Vagina (tissue), 2 donors: ENCODE measurements around the gene BUD31. TPM values are rescaled to one million over a fixed set of nuclear protein-coding genes. Genes with fewer than 3 reads are reported as not detected.
A peak's percentile ranks its signal among the peaks of the same experiment; 100 is the strongest.

Source experiments
- DNase-seq, 2 donors: peaks; one replicate each; pipeline ENCODE4 v3.0.0-alpha.2; 2017; ENCODE audit errors: extremely low spot score in 2 of 2
- H3K27ac ChIP-seq: fragments of 200-600 bp; sonication (generic); one replicate; pipeline ENCODE4 v1.5.1; 2019
- H3K27me3 ChIP-seq: fragments of 200-600 bp; sonication (generic); one replicate; pipeline ENCODE4 v1.5.1; 2019
- H3K36me3 ChIP-seq, 2 donors: fragments of 200-600 bp; sonication (generic); one replicate each; pipeline ENCODE4 v1.5.1; 2017 to 2019
- H3K4me1 ChIP-seq: fragments of 200-600 bp; sonication (generic); one replicate; pipeline ENCODE4 v1.5.1; 2019
- H3K4me3 ChIP-seq, 2 donors: fragments of 200-600 bp; sonication (generic); 1 replicate in 1 of 2; 2 replicates in 1 of 2; pipeline ENCODE4 v1.5.1; 2016 to 2019
- H3K9me3 ChIP-seq: fragments of 200-600 bp; sonication (generic); one replicate; pipeline ENCODE4 v1.5.1; 2019
- CTCF ChIP-seq, 3 experiments: fragments of 450-650 bp in 2 of 3; fragments of 200-600 bp in 1 of 3; sonication (generic) in 1 of 3; IDR thresholded peaks; one replicate each; pipeline ENCODE4 v1.5.1; 2017 to 2019; ENCODE audit warnings: antibody characterized with exemption in 3 of 3, mild to moderate bottlenecking in 2 of 3, moderate library complexity in 2 of 3
- POLR2A ChIP-seq, 2 donors: fragments of 450-650 bp; IDR thresholded peaks; one replicate each; pipeline ENCODE4 v1.6.1; 2017; ENCODE audit warnings: antibody characterized with exemption in 2 of 2, mild to moderate bottlenecking in 2 of 2, moderate library complexity in 2 of 2
- POLR2AphosphoS5 ChIP-seq, 2 donors: sonication (generic); formaldehyde crosslinking; IDR thresholded peaks; one replicate each; pipeline ENCODE4 v1.9.0; 2017; ENCODE audit warnings: antibody characterized with exemption in 2 of 2, mild to moderate bottlenecking in 2 of 2, low read depth in 1 of 2; ENCODE audit not compliant: insufficient read depth in 1 of 2
- intact Hi-C: fragments of 100-400 bp; cut with DNase I; formaldehyde crosslinking; loops from one replicate; pipeline ENCODE4 v1.15.1; 2023
- total RNA-seq: library from RNA; depleted of rRNA; stranded (reverse); fragments of >200 nt; gene quantifications from one replicate; pipeline ENCODE4 v1.2.3, GENCODE V29; 2016

Gene BUD31
- total RNA-seq, 1 donor from 2014 or later, result 52.3 TPM

DNA sequence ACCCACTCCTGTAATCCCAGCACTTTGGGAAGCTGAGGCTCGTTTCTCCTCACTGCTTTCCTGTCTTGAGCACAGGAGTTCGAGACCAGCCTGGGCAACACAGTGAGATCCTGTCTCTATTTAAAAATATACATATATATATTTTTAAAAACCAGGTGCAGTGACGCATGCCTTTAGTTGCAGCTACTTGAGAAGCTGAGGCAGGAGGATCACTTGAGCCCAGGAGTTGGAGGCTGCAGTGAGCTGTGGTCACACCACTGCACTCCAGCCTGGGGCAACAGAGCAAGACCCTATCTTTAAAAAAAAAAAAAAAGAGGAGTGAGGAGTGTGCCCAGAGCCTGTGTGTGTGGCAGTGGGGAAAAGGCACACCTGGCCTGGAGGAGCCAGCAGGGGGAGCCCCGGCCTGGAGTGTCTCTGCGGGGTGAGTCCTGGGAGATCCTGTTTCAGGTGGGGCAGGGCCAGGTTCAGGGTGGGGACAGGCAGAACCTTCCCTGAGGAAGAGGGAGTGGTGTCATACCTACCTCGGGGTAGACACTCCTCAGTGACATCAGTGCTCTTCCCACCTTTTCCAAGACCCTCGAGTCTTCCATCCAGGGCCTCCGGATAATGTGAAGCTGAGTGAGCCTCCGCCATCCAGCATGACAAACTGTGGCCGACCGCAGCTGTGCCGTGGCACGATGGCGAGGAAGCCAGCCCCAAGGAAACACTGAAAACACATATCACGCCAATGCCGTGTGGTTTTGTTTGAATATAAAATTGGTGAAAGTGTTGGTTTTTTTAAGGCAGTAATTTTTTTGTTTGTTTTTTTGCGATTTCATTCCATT lies 43.2 kb upstream of the BUD31 start:
- Histone ChIP-seq H3K36me3 (peaks cover 0 to 60% of the 10 kb centered on the region in 2 donors), H3K27ac (no peak overlapping the region)

GRCh38 chr7:99366646-99367045 lies 42.1 kb upstream of the BUD31 start:
- peaks cover 0 to 51% of the 10 kb centered on the region in 2 donors for H3K36me3 ChIP-seq
- intact Hi-C loops, result no loop called here

More for the DNA sequence above, 43.2 kb upstream of the BUD31 start:
- TF ChIP-seq POLR2AphosphoS5 (IDR thresholded peaks at IDR 0.05; ENCODE audit: insufficient read depth in 1 of 2, low read depth in 1 of 2) (peak in 1 of 2 donors; percentile 23), POLR2A (IDR thresholded peaks at IDR 0.05) (no peak), CTCF (IDR thresholded peaks at IDR 0.05) (peak; percentile 25 to 36 (median 35))
- intact Hi-C loops, result no loop called here
- no peak for DNase-seq
- no peak overlapping the region for H3K4me3 ChIP-seq
- H3K27me3 ChIP-seq, result no peaks in the 10 kb centered on the region
- no peaks in the 10 kb centered on the region for H3K9me3 ChIP-seq
- peaks cover 5% of the 10 kb centered on the region for H3K4me1 ChIP-seq

GRCh38 chr7:99368750-99369389 lies 39.9 kb upstream of the BUD31 start:
- H3K9me3 ChIP-seq, result no peaks in the 10 kb centered on the region
- no peak overlapping the region for H3K4me3 ChIP-seq
- H3K36me3 ChIP-seq, result peaks cover 0 to 38% of the 10 kb centered on the region in 2 donors
- H3K27me3 ChIP-seq, result no peaks in the 10 kb centered on the region
- intact Hi-C loops, result no loop called here
- peaks cover 5% of the 10 kb centered on the region for H3K4me1 ChIP-seq
- DNase-seq, result no peak
- no peak overlapping the region for H3K27ac ChIP-seq
- TF ChIP-seq POLR2A (IDR thresholded peaks at IDR 0.05) (no peak), CTCF (IDR thresholded peaks at IDR 0.05) (no peak), POLR2AphosphoS5 (IDR thresholded peaks at IDR 0.05; ENCODE audit: insufficient read depth in 1 of 2, low read depth in 1 of 2) (no peak)

More at GRCh38 chr7:99366646-99367045, 42.1 kb upstream of the BUD31 start:
- Histone ChIP-seq H3K27ac (no peak overlapping the region), H3K4me3 (no peak overlapping the region), H3K9me3 (no peaks in the 10 kb centered on the region), H3K4me1 (peaks cover 5% of the 10 kb centered on the region), H3K27me3 (no peaks in the 10 kb centered on the region)
- TF ChIP-seq POLR2A (IDR thresholded peaks at IDR 0.05), result no peak
- no peak for TF ChIP-seq POLR2AphosphoS5 (IDR thresholded peaks at IDR 0.05; ENCODE audit: insufficient read depth in 1 of 2, low read depth in 1 of 2)
- TF ChIP-seq CTCF (IDR thresholded peaks at IDR 0.05), result no peak
- no peak for DNase-seq

DNA sequence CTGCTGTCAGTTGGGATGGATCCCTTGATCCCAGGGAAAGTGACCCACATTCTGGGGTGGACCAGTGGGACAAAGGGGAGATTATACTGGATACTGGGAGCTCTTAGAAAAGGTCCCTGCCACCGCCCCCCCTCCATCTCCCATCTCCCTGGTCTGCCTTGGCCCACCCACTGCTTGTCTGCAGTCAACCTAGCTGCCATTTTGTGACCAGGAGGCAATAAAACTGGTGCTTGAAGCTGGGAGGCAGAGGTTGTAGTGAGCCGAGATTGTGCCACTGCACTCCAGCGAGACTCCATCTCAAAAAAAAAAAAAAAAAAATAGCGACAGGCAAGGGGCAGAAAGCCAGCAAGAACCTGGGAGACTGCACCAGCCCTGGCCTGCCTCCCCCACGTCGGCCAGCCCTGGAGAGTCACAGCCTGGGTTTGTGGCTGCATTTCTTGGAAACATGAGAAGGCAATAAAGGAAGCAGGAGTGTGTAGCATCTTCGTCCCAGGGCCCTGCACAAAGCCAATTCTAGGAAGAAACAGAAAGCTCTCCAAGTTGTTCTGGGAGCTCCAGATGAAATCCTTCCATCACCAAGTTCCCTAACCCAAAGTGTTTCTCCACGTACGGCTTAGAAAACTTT lies 38.9 kb upstream of the BUD31 start:
- no peak for DNase-seq
- Histone ChIP-seq H3K4me1 (peaks cover 5% of the 10 kb centered on the region), H3K27ac (no peak overlapping the region), H3K27me3 (no peaks in the 10 kb centered on the region), H3K4me3 (no peak overlapping the region), H3K9me3 (no peaks in the 10 kb centered on the region), H3K36me3 (peaks cover 0 to 27% of the 10 kb centered on the region in 2 donors)
- TF ChIP-seq POLR2AphosphoS5 (IDR thresholded peaks at IDR 0.05; ENCODE audit: insufficient read depth in 1 of 2, low read depth in 1 of 2) (no peak), POLR2A (IDR thresholded peaks at IDR 0.05) (no peak), CTCF (IDR thresholded peaks at IDR 0.05) (no peak)
- intact Hi-C loops, result no loop called here
